Mammary epithelial cell (primary cell): ENCODE measurements around the gene CTCFL.

Source experiments
- EZH2 ChIP-seq: IDR thresholded peaks from 2 replicates; pipeline ENCODE4 v1.6.1; 2012; ENCODE audit warnings: low read length, inconsistent platforms, borderline replicate concordance
- TF ChIP-seq, protein P1 (sequence below), 2 donors: IDR thresholded peaks in 1 of 2; conservative IDR thresholded peaks in 1 of 2; 2 replicates each; pipeline ENCODE4 v1.5.1; 2011 to 2012; ENCODE audit warnings: inconsistent platforms in 2 of 2, low read length in 2 of 2, mild to moderate bottlenecking in 2 of 2, control low read depth in 1 of 2, low read depth in 1 of 2; ENCODE audit not compliant: insufficient read depth in 1 of 2; ENCODE audit errors: extremely low read depth in 1 of 2

DNA sequence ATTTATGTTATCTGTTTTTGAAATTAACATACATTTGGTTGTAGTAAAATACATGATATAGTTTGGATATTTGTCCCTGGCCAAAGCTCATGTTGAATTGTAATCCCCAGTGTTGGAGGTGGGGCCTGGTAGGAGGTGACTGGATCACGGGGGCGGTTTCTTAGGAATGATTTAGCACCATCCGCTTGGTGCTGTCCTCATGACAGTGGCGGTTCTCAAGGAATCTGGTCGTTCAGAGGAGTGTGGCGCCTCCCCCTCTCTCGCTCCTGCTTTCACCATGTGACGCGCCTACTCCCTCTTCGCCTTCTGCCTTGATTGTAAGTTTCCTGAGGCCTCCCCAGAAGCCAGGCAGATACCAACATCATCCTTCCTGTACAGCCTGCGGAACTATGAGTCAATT lies 29.0 kb downstream of the CTCFL start:
- TF ChIP-seq, protein P1, sequence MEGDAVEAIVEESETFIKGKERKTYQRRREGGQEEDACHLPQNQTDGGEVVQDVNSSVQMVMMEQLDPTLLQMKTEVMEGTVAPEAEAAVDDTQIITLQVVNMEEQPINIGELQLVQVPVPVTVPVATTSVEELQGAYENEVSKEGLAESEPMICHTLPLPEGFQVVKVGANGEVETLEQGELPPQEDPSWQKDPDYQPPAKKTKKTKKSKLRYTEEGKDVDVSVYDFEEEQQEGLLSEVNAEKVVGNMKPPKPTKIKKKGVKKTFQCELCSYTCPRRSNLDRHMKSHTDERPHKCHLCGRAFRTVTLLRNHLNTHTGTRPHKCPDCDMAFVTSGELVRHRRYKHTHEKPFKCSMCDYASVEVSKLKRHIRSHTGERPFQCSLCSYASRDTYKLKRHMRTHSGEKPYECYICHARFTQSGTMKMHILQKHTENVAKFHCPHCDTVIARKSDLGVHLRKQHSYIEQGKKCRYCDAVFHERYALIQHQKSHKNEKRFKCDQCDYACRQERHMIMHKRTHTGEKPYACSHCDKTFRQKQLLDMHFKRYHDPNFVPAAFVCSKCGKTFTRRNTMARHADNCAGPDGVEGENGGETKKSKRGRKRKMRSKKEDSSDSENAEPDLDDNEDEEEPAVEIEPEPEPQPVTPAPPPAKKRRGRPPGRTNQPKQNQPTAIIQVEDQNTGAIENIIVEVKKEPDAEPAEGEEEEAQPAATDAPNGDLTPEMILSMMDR (conservative IDR thresholded peaks at IDR 0.05 in 1 of 2, IDR thresholded peaks at IDR 0.05 in 1 of 2; ENCODE audit: extremely low read depth in 1 of 2, insufficient read depth in 1 of 2, low read depth in 1 of 2, low read length in 2 of 2), result no peak
- TF ChIP-seq EZH2, result no peak
